Right lung (tissue), 5 donors: ENCODE results near the gene CCDC188. TPM values are rescaled to one million over a fixed set of nuclear protein-coding genes. Genes with fewer than 3 reads are reported as not detected.

Experiments
- DNase-seq, 2 donors: peaks; one replicate each; pipeline ENCODE4 v3.0.0-alpha.2; 2013
- polyA plus RNA-seq, 5 donors: library from polyadenylated mRNA; unstranded; fragments of 120-200 nt; gene quantifications; one replicate each; pipeline versions ENCODE4 v1.2.1 to v1.2.3, GENCODE V29; 2013; ENCODE audit warnings: inconsistent platforms in 1 of 5, low replicate concordance in 1 of 5; ENCODE audit not compliant: insufficient read length in 5 of 5, insufficient read depth in 1 of 5

CCDC188 gene
- polyA plus RNA-seq, 5 donors = 1.4 to 2.9 (median 1.8) TPM

- DNase-seq = no peak
Observed at GRCh38 chr22:20118300-20119020, 32.4 kb downstream of the CCDC188 start.

DNA sequence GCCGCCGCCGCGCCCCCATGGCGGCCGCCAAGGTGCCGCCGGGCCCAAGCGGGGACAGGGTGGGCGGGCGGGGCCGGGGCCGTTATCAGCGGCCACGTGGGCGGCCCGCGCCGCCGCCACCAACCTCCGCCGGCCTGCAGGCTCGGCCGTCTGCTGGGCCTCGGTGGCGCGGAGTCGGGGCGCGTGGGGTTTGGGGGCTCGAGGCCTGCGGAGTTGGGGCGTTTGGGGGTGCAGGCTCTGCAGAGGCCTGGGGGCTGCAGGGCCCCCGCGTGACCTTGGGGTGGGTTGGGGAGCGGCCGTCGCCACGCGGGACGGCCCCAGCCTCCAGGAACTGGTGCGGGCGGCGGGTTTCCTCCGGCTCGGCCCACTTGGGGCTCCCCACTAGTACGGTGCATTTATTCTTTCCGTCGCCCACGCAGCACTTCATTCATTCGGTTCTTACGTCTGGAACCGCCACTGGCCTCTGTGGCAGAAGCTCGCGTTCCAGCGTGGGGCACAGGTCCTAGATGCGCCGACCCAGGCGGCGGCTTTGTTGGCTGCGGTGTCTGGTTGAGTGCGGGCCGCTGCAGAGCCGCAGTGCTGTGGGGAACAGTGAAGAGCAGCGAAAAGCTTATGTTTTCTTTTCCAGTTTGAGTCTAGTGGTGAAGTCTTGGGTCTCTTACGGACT lies 33.1 kb downstream of the CCDC188 start:
- DNase-seq = no peak

- peak; percentile 99 for DNase-seq
Observed at GRCh38 chr22:20116951-20117632, 33.8 kb downstream of the CCDC188 start, which contains the start of gene TRMT2A. TSS of gene TRMT2A (minus strand) at chr22:20117226. CDS start at chr22:20116906, 320 bp downstream.

DNA sequence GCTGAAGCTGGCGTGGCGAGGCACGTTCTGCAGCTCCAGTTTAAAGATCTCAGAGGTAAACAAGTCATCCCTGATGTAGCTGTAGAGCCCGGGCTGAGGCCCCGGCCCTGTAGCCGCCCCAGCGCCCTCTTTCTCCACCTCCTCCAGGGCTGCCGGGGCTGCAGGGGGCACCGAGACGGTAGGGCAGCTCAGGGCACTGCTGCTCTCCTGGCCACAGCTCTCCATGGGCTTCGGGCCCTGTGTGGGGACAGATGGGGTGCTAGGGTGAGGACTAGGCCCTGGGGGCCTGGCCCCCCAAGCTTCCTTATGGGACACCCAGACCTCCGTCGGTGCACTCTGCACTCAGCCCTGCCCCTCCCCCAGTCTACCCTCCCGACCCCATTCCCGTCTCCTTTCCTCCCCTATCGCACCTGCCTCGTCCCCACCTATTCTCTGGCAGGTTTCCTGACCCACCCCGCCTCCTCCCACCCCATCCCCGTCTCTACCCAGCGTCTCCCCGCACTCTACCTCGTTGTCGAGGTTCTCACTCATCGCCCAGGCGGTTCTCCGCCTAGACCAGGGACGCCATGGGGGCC lies 34.4 kb downstream of the CCDC188 start:
- DNase-seq = no peak

GRCh38 chr22:20115691-20116375 lies 35.0 kb downstream of the CCDC188 start, which contains the start of gene RANBP1:
TSS of gene RANBP1 (plus strand) at chr22:20116104. CDS start at chr22:20116185, 81 bp downstream.
- no peak for DNase-seq

DNA sequence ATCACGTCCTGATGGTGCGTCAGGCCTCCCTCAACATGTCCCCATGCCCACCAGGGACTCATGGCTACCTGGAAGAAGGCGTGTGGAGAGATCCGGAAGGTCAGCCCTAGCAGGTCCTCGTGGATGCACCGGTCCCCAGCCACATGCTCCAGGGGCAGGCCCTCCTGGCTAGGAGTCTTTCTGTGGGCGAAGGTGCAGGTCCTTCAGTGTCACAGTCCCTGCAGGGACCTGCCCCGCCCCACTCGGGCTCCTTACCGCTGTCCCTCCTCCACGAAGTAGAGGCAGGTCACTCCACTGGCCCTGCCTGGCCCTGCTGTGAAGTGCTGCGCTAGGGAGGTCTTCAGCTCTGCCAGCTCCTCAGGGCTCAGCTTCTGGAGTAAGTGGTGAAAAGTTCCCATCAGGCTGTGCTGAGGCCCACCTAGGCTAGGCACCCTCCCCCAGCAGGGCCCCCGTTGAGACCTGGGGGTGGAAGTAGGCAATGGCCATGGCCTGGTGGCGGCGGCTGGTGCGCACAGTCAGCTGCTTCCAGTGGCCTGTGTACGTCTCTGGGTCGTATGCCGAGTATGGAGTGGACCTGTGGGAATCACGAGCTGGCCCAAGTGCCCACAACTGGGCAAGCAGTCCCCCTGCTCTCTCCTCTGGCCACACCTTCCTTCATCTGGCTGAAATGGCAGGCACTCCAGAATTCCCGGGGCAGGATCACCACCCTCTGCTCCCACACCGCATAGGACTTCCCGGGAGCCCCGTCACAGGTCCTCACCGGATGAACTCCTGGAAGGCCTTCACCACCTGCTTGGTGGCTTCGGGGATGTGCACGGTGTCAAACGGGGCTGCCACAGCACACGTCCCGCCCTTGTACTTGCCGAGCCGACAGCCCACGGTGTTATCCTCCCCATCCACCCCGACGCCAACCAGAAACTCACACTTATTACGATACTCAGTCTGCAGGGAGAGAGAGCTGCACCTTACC lies 36.1 kb downstream of the CCDC188 start:
- no peak for DNase-seq

DNA sequence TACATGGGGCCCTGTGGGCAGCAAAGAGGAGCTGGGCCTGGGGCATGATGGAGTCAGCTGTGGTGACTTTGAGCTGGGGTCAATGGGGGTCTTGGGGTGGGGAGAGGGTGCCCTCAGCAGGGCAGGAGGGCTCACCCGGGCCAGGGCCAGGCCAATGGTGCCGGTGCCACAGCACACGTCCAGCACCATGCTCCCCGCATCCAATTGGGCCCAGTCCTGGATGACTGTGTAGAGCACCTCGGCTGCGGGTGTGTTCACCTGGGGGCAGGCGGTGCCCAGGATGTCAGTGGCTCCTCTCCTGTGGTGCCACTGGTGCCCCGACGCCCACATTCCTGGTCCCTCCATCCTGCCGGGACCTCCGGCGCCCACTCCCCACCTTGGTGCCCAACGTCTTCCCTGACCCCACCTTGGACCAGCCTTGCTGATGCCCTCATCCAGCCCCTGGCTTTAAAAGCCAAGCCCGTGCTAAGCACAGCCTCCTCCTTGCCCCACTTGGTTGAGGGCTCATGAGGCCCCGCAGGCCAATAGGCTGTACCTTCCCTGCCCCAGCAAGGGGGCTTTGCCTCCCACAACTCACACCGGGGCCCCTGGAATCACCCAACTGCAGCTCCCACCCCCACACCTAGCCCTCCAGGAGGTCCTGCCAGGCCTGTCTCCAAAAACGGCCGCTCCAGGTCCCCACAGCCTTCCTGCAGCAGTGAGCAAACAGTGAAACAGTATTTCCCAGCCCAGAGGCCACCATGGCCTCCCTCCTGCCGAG lies 37.1 kb downstream of the CCDC188 start:
- no peak for DNase-seq

- no peak for DNase-seq
Observed at GRCh38 chr22:20112623-20113511, 38.0 kb downstream of the CCDC188 start.

GRCh38 chr22:20111689-20112622 lies 38.9 kb downstream of the CCDC188 start:
- DNase-seq = no peak

DNA sequence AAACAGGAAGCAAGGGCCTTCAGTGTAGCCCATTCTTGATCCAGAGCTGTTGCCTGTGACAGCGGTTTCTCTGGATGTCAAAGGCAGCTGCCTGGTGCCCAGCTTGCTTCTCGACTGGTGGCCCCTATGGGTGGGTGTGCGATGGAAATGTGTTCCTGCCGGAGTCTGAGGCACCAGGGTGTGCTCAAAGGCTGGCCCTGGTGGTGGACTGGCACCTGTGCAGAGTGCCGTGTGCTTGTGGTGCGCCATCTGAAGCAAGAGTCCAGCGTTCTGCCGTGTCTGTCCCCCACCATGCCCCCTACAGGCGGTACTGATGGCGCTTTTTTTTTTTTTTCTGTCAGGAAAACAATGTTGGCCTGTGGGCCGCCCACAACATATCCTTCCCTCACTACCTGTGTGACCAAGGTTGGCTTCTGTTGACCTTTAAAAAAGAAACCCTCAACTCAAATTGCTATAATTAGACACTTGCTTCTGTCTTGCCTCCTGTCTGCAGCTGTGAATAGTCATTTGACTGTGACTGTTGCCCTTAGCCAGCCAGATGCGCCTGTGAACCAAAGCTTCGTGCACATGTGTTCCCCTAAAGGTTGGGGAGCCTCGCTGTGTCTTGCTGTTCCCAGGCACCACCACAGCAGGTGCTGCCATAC lies 39.7 kb downstream of the CCDC188 start:
- DNase-seq = no peak

GRCh38 chr22:20110359-20110985 lies 40.4 kb downstream of the CCDC188 start:
- DNase-seq = no peak

GRCh38 chr22:20109411-20110358 lies 41.2 kb downstream of the CCDC188 start:
- DNase-seq = no peak

GRCh38 chr22:20108757-20109230 lies 42.1 kb downstream of the CCDC188 start:
- DNase-seq = no peak

DNA sequence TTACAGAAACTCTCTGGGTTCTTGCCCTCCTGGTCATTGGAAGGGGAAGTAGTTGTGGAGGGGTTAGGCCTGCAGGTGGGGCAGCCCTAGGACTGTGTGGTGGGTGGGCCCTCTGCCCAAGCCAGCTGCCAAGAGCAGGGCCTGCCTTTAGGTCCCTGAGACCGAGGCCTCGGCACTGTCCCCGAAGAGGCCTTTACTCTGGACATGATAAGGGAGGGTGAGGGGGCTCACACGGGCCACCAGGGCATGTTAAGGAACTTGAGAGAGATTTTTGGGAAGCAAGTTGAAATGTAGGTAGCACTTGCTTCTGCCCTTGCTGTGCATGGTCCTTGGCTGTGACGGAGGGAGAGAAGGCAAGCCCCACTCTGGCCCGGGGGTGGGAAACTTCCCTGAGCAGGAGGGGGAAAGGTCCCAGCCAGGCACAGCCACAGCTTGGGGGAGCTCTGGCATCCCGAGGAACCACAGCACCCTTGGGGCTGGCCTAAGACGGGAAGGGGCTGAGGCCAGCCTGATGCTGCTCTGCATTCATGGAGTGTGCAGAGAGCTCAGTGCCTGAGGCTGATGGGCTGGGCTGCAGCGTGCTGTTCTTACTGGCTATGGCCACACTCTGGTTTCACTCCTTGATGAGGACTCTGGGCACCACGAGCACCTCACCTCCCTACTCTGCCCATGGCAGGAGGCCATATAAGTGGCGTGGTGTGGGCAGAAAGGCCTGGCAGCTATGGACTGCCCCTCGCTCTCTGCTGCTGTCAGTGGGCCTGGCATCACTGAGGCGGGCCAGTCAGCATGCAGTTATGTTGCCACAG lies 42.7 kb downstream of the CCDC188 start:
- no peak for DNase-seq
